Measurements from ENCODE around the gene HSD17B8.

GRCh38 chr6:33164176-33164575 lies 40.3 kb upstream of the HSD17B8 start:
- TF ChIP-seq, protein P1, sequence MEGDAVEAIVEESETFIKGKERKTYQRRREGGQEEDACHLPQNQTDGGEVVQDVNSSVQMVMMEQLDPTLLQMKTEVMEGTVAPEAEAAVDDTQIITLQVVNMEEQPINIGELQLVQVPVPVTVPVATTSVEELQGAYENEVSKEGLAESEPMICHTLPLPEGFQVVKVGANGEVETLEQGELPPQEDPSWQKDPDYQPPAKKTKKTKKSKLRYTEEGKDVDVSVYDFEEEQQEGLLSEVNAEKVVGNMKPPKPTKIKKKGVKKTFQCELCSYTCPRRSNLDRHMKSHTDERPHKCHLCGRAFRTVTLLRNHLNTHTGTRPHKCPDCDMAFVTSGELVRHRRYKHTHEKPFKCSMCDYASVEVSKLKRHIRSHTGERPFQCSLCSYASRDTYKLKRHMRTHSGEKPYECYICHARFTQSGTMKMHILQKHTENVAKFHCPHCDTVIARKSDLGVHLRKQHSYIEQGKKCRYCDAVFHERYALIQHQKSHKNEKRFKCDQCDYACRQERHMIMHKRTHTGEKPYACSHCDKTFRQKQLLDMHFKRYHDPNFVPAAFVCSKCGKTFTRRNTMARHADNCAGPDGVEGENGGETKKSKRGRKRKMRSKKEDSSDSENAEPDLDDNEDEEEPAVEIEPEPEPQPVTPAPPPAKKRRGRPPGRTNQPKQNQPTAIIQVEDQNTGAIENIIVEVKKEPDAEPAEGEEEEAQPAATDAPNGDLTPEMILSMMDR (IDR thresholded peaks at IDR 0.05; ENCODE audit: borderline replicate concordance, extremely low read depth, low read length, poor library complexity, severe bottlenecking): no peak
- no peak for TF ChIP-seq EZH2 (IDR thresholded peaks at IDR 0.05; ENCODE audit: borderline replicate concordance, low read depth, low read length, severe bottlenecking)

All from DND-41 (cell line).